Panc1 (cell line): Measurements from ENCODE around the gene FAAP20. TPM values are rescaled to one million over a fixed set of nuclear protein-coding genes. Genes with fewer than 3 reads are reported as not detected.

Experiments used
- ATAC-seq: fragments of 200-7000 bp; cut with Tn5 transposase; 2 replicates; pipeline ENCODE4 v1.9.1; 2020; ENCODE audit warnings: mild to moderate bottlenecking, moderate library complexity
- BruUV-seq: library from RNA; stranded (reverse); fragments of 400-500 nt; replicated peaks from 2 replicates; lab custom pipeline; 2021; lab: Mats Ljungman, UMichigan
- CTCF ChIA-PET: fragments of 300-600 bp; sonication (Branson Sonifier 250); formaldehyde crosslinking; loops from one replicate; lab custom pipeline; 2022; ENCODE audit warnings: antibody characterized with exemption; lab: Charles Lee
- POLR2A ChIA-PET: fragments of 300-600 bp; sonication (Branson Sonifier 250); formaldehyde crosslinking; loops from one replicate; lab custom pipeline; 2022; ENCODE audit warnings: antibody characterized with exemption; lab: Charles Lee
- DNase-seq: peaks from one replicate; pipeline ENCODE4 v3.0.0-alpha.2; 2010; ENCODE audit warnings: low read depth, low spot score
- H3K27ac ChIP-seq: 2 replicates; pipeline ENCODE4 v1.5.1; 2011; ENCODE audit warnings: mild to moderate bottlenecking, low read length, inconsistent platforms
- H3K27me3 ChIP-seq: fragments of 200-500 bp; sonication (Bioruptor generic); 2 replicates; pipeline ENCODE4 v1.6.0; 2014; ENCODE audit warnings: low read length, inconsistent platforms; ENCODE audit not compliant: control insufficient read depth, insufficient read depth
- H3K36me3 ChIP-seq: fragments of 200-500 bp; sonication (Bioruptor generic); 2 replicates; pipeline ENCODE4 v1.5.1; 2014; ENCODE audit warnings: inconsistent platforms, mild to moderate bottlenecking, low read length, moderate library complexity; ENCODE audit not compliant: control insufficient read depth, insufficient read depth
- H3K4me1 ChIP-seq: 2 replicates; pipeline ENCODE4 v1.5.1; 2011; ENCODE audit warnings: inconsistent platforms, mild to moderate bottlenecking, low read length, moderate library complexity; ENCODE audit not compliant: control insufficient read depth, insufficient read depth
- H3K4me3 ChIP-seq, 2 experiments: 2 replicates each; pipeline ENCODE4 v1.5.1; 2011 to 2012; ENCODE audit warnings: low read depth in 2 of 2, low read length in 2 of 2, mild to moderate bottlenecking in 2 of 2, inconsistent platforms in 1 of 2, moderate library complexity in 1 of 2
- H3K9me3 ChIP-seq: fragments of 200-500 bp; sonication (Bioruptor generic); 2 replicates; pipeline ENCODE4 v1.5.1; 2014; ENCODE audit warnings: low read depth, mild to moderate bottlenecking, inconsistent platforms, low read length, moderate library complexity; ENCODE audit not compliant: control insufficient read depth, insufficient read depth
- POLR2AphosphoS5 ChIP-seq: IDR thresholded peaks from 2 replicates; pipeline ENCODE4 v1.6.1; 2012; ENCODE audit warnings: mild to moderate bottlenecking, low read depth, low read length, moderate library complexity
- SIN3A ChIP-seq: IDR thresholded peaks from 2 replicates; pipeline ENCODE4 v1.6.1; 2012; ENCODE audit warnings: low read depth, mild to moderate bottlenecking, low read length, moderate library complexity, borderline replicate concordance; ENCODE audit not compliant: insufficient read depth
- TCF7L2 ChIP-seq: IDR thresholded peaks from 2 replicates; pipeline ENCODE4 v1.6.1; 2011; ENCODE audit warnings: mild to moderate bottlenecking, low read depth, low read length, inconsistent platforms
- in situ Hi-C: cut with HindIII; loops from 2 replicates; pipeline ENCODE4 v1.10.0; 2016; ENCODE audit warnings: low sequenced_read_pairs, low pct_unique_long_range_greater_than_20kb
- intact Hi-C: fragments of 100-400 bp; cut with micrococcal nuclease; formaldehyde crosslinking; loops from one replicate; pipeline ENCODE4 v1.10.0; 2022; ENCODE audit not compliant: unreplicated experiment
- total RNA-seq: library from RNA; stranded (reverse); gene quantifications from one replicate; pipeline ENCODE4 v1.2.1, GENCODE V29; 2021; ENCODE audit not compliant: unreplicated experiment
- TF ChIP-seq, protein P1 (sequence below): fragments of 450-650 bp; IDR thresholded peaks from 2 replicates; pipeline ENCODE4 v1.5.1; 2017; ENCODE audit warnings: mild to moderate bottlenecking
- TF ChIP-seq, protein P2 (sequence below), 2 experiments: IDR thresholded peaks; 2 replicates each; pipeline ENCODE4 v1.6.1; 2011 to 2012; ENCODE audit warnings: low read depth in 2 of 2, control low read depth in 1 of 2, low read length in 1 of 2, mild to moderate bottlenecking in 1 of 2, moderate library complexity in 1 of 2; ENCODE audit not compliant: insufficient read depth in 1 of 2

The FAAP20 gene
- total RNA-seq, 1 experiment from 2014 or later: 177 TPM

DNA sequence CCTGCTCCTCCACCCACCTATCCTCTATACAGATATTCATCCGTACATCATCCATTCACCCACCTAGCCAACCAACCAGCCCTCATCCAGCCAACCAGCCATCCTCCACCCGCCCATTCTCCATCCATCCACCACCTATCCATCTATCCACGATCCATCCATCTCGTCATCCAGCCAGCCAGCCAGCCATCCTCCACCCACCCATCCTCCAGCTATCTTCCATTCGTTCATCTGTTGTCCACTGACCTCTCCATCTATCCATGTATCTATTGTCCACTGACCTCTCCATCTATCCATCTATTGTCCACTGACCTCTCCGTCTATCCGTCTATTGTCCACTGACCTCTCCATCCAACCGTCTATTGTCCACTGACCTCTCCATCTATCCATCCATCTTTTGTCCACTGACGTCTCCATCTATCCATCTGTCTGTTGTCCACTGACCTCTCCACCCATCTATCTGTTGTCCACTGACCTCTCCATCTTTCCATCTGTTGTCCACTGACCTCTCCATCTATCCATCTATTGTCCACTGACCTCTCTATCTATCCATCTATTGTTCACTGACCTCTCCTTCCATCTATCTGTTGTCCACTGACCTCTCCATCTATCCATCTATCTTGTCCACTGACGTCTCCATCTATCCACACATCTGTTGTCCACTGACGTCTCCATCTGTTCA, 47.6 kb downstream of the FAAP20 start:
- no peaks in the 10 kb centered on the region; the same call in 1 of the 2 replicates for H3K36me3 ChIP-seq
- in situ Hi-C loops: no loop called here
- H3K27me3 ChIP-seq: no peaks in the 10 kb centered on the region
- CTCF ChIA-PET: no interaction called here
- TF ChIP-seq, protein P1, sequence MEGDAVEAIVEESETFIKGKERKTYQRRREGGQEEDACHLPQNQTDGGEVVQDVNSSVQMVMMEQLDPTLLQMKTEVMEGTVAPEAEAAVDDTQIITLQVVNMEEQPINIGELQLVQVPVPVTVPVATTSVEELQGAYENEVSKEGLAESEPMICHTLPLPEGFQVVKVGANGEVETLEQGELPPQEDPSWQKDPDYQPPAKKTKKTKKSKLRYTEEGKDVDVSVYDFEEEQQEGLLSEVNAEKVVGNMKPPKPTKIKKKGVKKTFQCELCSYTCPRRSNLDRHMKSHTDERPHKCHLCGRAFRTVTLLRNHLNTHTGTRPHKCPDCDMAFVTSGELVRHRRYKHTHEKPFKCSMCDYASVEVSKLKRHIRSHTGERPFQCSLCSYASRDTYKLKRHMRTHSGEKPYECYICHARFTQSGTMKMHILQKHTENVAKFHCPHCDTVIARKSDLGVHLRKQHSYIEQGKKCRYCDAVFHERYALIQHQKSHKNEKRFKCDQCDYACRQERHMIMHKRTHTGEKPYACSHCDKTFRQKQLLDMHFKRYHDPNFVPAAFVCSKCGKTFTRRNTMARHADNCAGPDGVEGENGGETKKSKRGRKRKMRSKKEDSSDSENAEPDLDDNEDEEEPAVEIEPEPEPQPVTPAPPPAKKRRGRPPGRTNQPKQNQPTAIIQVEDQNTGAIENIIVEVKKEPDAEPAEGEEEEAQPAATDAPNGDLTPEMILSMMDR: no peak
- no peak for TF ChIP-seq SIN3A
- no peak for TF ChIP-seq POLR2AphosphoS5
- TF ChIP-seq, protein P2, sequence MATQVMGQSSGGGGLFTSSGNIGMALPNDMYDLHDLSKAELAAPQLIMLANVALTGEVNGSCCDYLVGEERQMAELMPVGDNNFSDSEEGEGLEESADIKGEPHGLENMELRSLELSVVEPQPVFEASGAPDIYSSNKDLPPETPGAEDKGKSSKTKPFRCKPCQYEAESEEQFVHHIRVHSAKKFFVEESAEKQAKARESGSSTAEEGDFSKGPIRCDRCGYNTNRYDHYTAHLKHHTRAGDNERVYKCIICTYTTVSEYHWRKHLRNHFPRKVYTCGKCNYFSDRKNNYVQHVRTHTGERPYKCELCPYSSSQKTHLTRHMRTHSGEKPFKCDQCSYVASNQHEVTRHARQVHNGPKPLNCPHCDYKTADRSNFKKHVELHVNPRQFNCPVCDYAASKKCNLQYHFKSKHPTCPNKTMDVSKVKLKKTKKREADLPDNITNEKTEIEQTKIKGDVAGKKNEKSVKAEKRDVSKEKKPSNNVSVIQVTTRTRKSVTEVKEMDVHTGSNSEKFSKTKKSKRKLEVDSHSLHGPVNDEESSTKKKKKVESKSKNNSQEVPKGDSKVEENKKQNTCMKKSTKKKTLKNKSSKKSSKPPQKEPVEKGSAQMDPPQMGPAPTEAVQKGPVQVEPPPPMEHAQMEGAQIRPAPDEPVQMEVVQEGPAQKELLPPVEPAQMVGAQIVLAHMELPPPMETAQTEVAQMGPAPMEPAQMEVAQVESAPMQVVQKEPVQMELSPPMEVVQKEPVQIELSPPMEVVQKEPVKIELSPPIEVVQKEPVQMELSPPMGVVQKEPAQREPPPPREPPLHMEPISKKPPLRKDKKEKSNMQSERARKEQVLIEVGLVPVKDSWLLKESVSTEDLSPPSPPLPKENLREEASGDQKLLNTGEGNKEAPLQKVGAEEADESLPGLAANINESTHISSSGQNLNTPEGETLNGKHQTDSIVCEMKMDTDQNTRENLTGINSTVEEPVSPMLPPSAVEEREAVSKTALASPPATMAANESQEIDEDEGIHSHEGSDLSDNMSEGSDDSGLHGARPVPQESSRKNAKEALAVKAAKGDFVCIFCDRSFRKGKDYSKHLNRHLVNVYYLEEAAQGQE (IDR thresholded peaks at IDR 0.05; ENCODE audit: insufficient read depth in 1 of 2, low read depth in 2 of 2, low read length in 1 of 2): no peak
- no peak for TF ChIP-seq TCF7L2
- POLR2A ChIA-PET: no interaction called here
- no TSS peak for BruUV-seq
- ATAC-seq (no peak), DNase-seq (no peak)
- intact Hi-C loops: no loop called here
- no peak overlapping the region for H3K27ac ChIP-seq
- no peak overlapping the region for H3K4me3 ChIP-seq
- H3K9me3 ChIP-seq: no peaks in the 10 kb centered on the region
- H3K4me1 ChIP-seq: no peaks in the 10 kb centered on the region

DNA sequence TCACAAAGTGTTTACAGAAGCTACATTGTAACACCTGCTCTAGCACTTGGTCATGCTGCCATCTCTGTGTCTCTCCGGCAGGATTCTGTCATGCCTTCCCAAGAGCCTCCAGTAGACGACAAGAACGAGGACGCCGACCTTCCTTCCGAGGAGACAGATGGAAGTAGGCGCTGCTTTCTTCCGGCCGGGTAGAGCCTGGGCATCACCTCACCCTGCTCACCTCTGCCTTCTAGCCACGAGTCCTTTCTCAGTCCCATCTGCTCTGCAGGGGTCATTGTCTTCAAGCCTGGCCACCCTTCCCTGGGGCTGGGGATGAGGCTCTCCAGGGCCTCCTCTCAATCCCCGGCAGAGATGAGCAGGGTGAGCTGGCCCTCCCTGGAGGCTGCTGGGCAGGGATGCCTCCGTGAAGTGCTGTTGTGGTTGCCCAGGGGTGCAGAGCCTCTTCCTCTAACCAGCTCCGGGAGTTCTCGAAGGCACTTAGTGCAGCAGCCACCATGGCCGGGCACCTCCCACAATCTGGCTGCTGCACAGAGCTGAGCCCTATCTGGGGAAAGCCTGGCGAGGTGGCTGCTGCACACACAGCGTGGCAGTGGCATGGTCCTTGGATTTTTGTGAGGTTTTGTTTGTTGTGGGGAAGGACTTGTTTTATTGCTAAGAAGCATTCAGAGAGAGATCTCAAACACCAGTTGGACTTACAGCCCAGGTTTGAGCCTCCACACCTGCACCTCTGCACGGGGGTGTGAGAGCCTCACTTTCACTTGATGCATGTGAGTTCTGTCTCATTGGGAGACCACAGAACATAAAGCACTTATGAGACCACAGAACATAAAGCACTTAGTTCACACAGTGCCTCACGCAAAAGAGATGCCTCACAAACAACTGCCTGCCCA, 48.4 kb downstream of the FAAP20 start:
- intact Hi-C loops: no loop called here
- ChIA-PET CTCF (no interaction called here), POLR2A (no interaction called here)
- no TSS peak for BruUV-seq
- Histone ChIP-seq H3K36me3 (no peaks in the 10 kb centered on the region; the same call in 1 of the 2 replicates), H3K27me3 (no peaks in the 10 kb centered on the region), H3K9me3 (no peaks in the 10 kb centered on the region), H3K4me1 (no peaks in the 10 kb centered on the region), H3K4me3 (no peak overlapping the region), H3K27ac (no peak overlapping the region)
- TF ChIP-seq SIN3A: no peak
- no peak for TF ChIP-seq POLR2AphosphoS5
- TF ChIP-seq, protein P2 (IDR thresholded peaks at IDR 0.05; ENCODE audit: insufficient read depth in 1 of 2, low read depth in 2 of 2, low read length in 1 of 2): no peak
- TF ChIP-seq TCF7L2: no peak
- TF ChIP-seq, protein P1: no peak
- ATAC-seq (no peak), DNase-seq (no peak)
- in situ Hi-C loops: no loop called here
